ENCODE measurements around the gene TP53TG5.

TP53TG5 gene

DNA sequence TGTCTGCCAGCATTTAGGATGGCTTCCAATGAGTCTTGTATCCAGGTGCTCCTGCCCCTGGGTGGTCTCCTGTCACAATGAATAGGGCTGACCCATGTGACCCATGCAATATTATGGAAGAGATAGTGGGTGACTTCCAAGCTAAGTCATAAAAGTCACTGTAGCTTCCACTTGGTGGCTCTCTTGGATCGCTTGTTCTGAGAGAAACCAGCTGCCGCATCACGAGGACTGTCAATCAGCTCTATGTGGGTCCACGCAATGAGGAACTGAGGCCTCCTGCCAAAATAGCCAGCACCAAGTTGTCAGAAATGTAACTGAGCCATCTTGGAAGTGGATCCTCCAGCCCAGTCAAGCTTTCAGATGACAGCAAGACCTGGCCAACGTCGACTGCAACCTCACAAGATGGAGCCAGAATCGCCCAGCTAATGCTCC lies 55.2 kb downstream of the TP53TG5 start:
- no peak for DNase-seq

Data from stimulated activated CD4-positive, alpha-beta T cell treated with anti-CD3 and anti-CD28 coated beads, Interleukin-12 subunit alpha, Interleukin-12 subunit beta, amount 100 ng/mL, for 4 hours (primary cell).